CD4-positive, alpha-beta T cell (primary cell): ENCODE results near the gene FOXN4. TPM values are rescaled to one million over a fixed set of nuclear protein-coding genes. Genes with fewer than 3 reads are reported as not detected.

Experiments used
- ATAC-seq: fragments of 200-7000 bp; cut with Tn5 transposase; one replicate; pipeline ENCODE4 v1.10.0; 2022; ENCODE audit warnings: mild to moderate bottlenecking; ENCODE audit not compliant: poor library complexity
- CTCF ChIA-PET: fragments of 350-600 bp; sonication (Branson Sonifier 250); formaldehyde crosslinking; loops from one replicate; lab custom pipeline; 2021; ENCODE audit warnings: antibody characterized with exemption, inconsistent platforms; lab: Charles Lee
- POLR2A ChIA-PET: fragments of 350-600 bp; sonication (Branson Sonifier 250); formaldehyde crosslinking; loops from one replicate; lab custom pipeline; 2021; ENCODE audit warnings: antibody characterized with exemption, inconsistent platforms; lab: Charles Lee
- DNase-seq, 14 experiments: peaks; one replicate each; pipeline ENCODE4 v3.0.0-alpha.2; 2013 to 2020; ENCODE audit warnings: mixed read lengths in 2 of 14
- H3K27ac ChIP-seq, 2 donors: one replicate each; pipeline versions ENCODE4 v1.5.1 to v1.7.0; 2013; ENCODE audit warnings: low read length in 2 of 2, low read depth in 1 of 2, mild to moderate bottlenecking in 1 of 2
- H3K27me3 ChIP-seq, 2 experiments: 1 replicate in 1 of 2; 2 replicates in 1 of 2; pipeline versions ENCODE4 v1.6.1 to v1.7.0; 2013; ENCODE audit warnings: low read length in 2 of 2, control low read depth in 1 of 2, mild to moderate bottlenecking in 1 of 2, moderate library complexity in 1 of 2; ENCODE audit not compliant: insufficient read depth in 2 of 2, control insufficient read depth in 1 of 2
- H3K36me3 ChIP-seq: one replicate; pipeline ENCODE4 v1.6.1; 2013; ENCODE audit warnings: low read length, control low read depth; ENCODE audit not compliant: insufficient read depth
- H3K4me1 ChIP-seq: one replicate; pipeline ENCODE4 v1.6.1; 2013; ENCODE audit warnings: low read length, control low read depth; ENCODE audit not compliant: insufficient read depth
- H3K4me3 ChIP-seq: one replicate; pipeline ENCODE4 v1.5.1; 2013; ENCODE audit warnings: mild to moderate bottlenecking, low read length, moderate library complexity
- H3K9me3 ChIP-seq, 2 experiments: 1 replicate in 1 of 2; 2 replicates in 1 of 2; pipeline versions ENCODE4 v1.6.1 to v1.7.0; 2013; ENCODE audit warnings: low read length in 2 of 2, mild to moderate bottlenecking in 2 of 2, control low read depth in 1 of 2, moderate library complexity in 1 of 2; ENCODE audit not compliant: control insufficient read depth in 1 of 2, insufficient read depth in 1 of 2
- H3K27ac Mint-ChIP-seq: one replicate; pipeline ENCODE4 v1.8.0; 2020; ENCODE audit warnings: mixed read lengths
- H3K27me3 Mint-ChIP-seq: one replicate; pipeline ENCODE4 v1.8.0; 2021; ENCODE audit warnings: mixed read lengths
- H3K36me3 Mint-ChIP-seq: one replicate; pipeline ENCODE4 v1.8.0; 2021; ENCODE audit warnings: low read depth, mixed read lengths
- H3K4me1 Mint-ChIP-seq: one replicate; pipeline ENCODE4 v1.8.0; 2021; ENCODE audit warnings: low read depth, mixed read lengths
- H3K4me3 Mint-ChIP-seq: one replicate; pipeline ENCODE4 v1.8.0; 2020; ENCODE audit warnings: mild to moderate bottlenecking, mixed read lengths
- H3K9me3 Mint-ChIP-seq: one replicate; pipeline ENCODE4 v1.8.0; 2020; ENCODE audit warnings: mixed read lengths
- CTCF ChIP-seq: fragments of 200-600 bp; IDR thresholded peaks from one replicate; pipeline ENCODE4 v1.8.0; 2022; ENCODE audit warnings: antibody characterized with exemption, mild to moderate bottlenecking
- intact Hi-C, 2 experiments: fragments of 100-400 bp; cut with DNase I in 1 of 2; cut with micrococcal nuclease in 1 of 2; formaldehyde crosslinking; loops; one replicate each; pipeline versions ENCODE4 v1.15.1 to v1.9.0; 2023 to 2025; cut with DNase I, micrococcal nuclease
- total RNA-seq, 174 experiments: library from RNA in 2 of 174; stranded (reverse) in 2 of 174; gene quantifications; one replicate each; pipeline ENCODE4 v1.2.3 and lab custom pipeline; 2021 to 2026

FOXN4 gene
- total RNA-seq, 2 experiments from 2014 or later = not detected

- Histone ChIP-seq H3K27ac (no peak overlapping the region), H3K36me3 (no peaks in the 10 kb centered on the region), H3K4me3 (no peak overlapping the region), H3K9me3 (peaks cover 0 to 7% of the 10 kb centered on the region in 2 experiments), H3K4me1 (no peaks in the 10 kb centered on the region), H3K27me3 (peaks cover 17 to 26% of the 10 kb centered on the region in 2 experiments)
- CTCF ChIA-PET = no interaction called here
- no peaks in the 10 kb centered on the region for H3K4me1 Mint-ChIP-seq
- POLR2A ChIA-PET = no interaction called here
- DNase-seq = no peak
- no peak overlapping the region for H3K27ac Mint-ChIP-seq
- intact Hi-C loops = no loop called here
- no peak for ATAC-seq
- H3K4me3 Mint-ChIP-seq = no peak overlapping the region
- no peaks in the 10 kb centered on the region for H3K9me3 Mint-ChIP-seq
- no peaks in the 10 kb centered on the region for H3K36me3 Mint-ChIP-seq
- peaks cover 40% of the 10 kb centered on the region for H3K27me3 Mint-ChIP-seq
- TF ChIP-seq CTCF = no peak
Measured at GRCh38 chr12:109296431-109296830, 12.7 kb downstream of the FOXN4 start.

DNA sequence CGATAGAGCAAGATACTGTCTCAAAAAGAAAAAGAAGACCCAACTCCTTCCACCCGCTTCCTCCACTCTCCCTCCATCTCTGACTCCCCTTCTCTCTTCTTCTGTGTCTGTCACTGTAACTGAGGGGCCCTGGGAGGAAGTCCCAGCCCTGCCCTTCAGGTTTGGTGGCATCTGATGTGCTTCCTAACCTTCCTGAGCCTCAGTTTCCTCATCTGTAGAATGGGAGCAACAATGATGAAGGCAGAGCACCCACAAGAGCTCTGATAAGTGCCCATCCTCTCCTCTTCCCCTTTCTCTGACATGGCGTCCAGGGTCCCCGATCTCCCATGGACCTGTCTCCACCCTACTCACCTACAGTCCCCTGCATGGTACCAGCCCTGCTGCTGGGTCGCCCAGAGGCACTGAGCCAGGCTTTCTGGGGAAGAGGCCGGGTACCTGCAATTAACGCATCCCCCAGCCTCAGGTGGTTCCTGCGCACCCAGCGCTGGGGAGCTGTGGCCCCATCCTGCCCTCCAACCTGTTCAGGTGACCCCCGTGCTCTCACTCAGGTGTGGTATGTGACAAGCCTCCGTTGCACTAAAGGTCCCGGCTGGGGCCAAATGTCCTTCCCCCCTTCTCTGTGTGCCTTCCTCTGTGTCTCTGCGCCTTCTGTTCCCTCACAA, 13.2 kb downstream of the FOXN4 start:
- intact Hi-C loops = no loop called here
- TF ChIP-seq CTCF = no peak
- H3K4me3 Mint-ChIP-seq = no peak overlapping the region
- H3K9me3 Mint-ChIP-seq = no peaks in the 10 kb centered on the region
- peaks cover 18 to 31% of the 10 kb centered on the region in 2 experiments for H3K27me3 ChIP-seq
- ChIA-PET CTCF (no interaction called here), POLR2A (no interaction called here)
- H3K27ac ChIP-seq = no peak overlapping the region
- H3K4me1 Mint-ChIP-seq = no peaks in the 10 kb centered on the region
- no peaks in the 10 kb centered on the region for H3K36me3 ChIP-seq
- DNase-seq (no peak), ATAC-seq (no peak)
- H3K9me3 ChIP-seq = peaks cover 0 to 9% of the 10 kb centered on the region in 2 experiments
- H3K27me3 Mint-ChIP-seq = peaks cover 45% of the 10 kb centered on the region
- H3K36me3 Mint-ChIP-seq = no peaks in the 10 kb centered on the region
- no peak overlapping the region for H3K27ac Mint-ChIP-seq
- no peaks in the 10 kb centered on the region for H3K4me1 ChIP-seq
- H3K4me3 ChIP-seq = no peak overlapping the region

DNA sequence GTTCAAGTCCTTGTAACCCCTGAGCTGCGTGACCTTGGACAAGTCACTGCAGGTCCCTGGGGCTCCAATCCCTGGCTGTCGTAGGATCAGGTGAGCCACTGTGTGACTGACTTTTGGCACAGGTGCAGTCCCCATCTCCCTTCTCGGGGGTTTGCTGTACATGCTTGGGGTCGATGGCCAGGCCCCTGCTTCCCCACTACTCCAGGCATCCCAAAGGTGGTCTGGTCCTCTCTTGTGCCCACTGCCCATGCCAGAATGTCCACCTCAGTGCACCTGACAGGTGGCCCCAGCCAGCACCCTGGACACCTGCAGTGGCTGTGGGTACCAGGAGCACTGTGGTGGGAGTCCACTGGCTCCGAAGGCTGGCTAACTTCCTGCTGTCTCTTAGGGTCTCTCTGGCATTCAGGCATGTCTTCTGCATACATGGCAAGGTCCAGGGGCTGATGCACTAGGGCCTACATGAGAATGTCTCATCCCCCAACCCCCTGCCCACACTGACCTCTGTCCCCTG, 14.7 kb downstream of the FOXN4 start:
- intact Hi-C loops = no loop called here
- peaks cover 48% of the 10 kb centered on the region for H3K27me3 Mint-ChIP-seq
- CTCF ChIA-PET = no interaction called here

More for the DNA sequence above, 14.7 kb downstream of the FOXN4 start:
- POLR2A ChIA-PET = no interaction called here
- Histone ChIP-seq H3K27ac (no peak overlapping the region), H3K4me1 (no peaks in the 10 kb centered on the region), H3K36me3 (no peaks in the 10 kb centered on the region), H3K4me3 (no peak overlapping the region), H3K27me3 (peaks cover 18 to 36% of the 10 kb centered on the region in 2 experiments), H3K9me3 (peaks cover 0 to 11% of the 10 kb centered on the region in 2 experiments)
- Mint-ChIP-seq H3K9me3 (no peaks in the 10 kb centered on the region), H3K4me1 (no peaks in the 10 kb centered on the region), H3K4me3 (no peak overlapping the region), H3K36me3 (no peaks in the 10 kb centered on the region), H3K27ac (no peak overlapping the region)
- ATAC-seq (no peak), DNase-seq (no peak)
- no peak for TF ChIP-seq CTCF
